T-helper 17 cell (primary cell): ENCODE data around the gene IFITM2. TPM values are rescaled to one million over a fixed set of nuclear protein-coding genes. Genes with fewer than 3 reads are reported as not detected.

ENCODE experiments used
- ATAC-seq: fragments of 150-1000 bp; cut with Tn5 transposase; 2 replicates; pipeline ENCODE4 v1.10.0; 2021; ENCODE audit warnings: mild to moderate bottlenecking, moderate library complexity
- DNase-seq, 3 donors: peaks; one replicate each; pipeline versions ENCODE4 v3.0.0 to v3.0.0-alpha.2; 2020 to 2021
- H3K9me3 ChIP-seq: one replicate; pipeline ENCODE4 v1.7.0; 2013; ENCODE audit warnings: low read length, mild to moderate bottlenecking; ENCODE audit not compliant: control insufficient read depth, poor library complexity, severe bottlenecking
- H3K27ac Mint-ChIP-seq: one replicate; pipeline ENCODE4 v1.8.0; 2022; ENCODE audit warnings: mild to moderate bottlenecking, moderate library complexity, mixed read lengths
- H3K27me3 Mint-ChIP-seq: one replicate; pipeline ENCODE4 v1.8.0; 2022; ENCODE audit warnings: mixed read lengths
- H3K36me3 Mint-ChIP-seq: one replicate; pipeline ENCODE4 v1.8.0; 2022; ENCODE audit warnings: low read depth, mixed read lengths
- H3K4me1 Mint-ChIP-seq: one replicate; pipeline ENCODE4 v1.8.0; 2022; ENCODE audit warnings: mild to moderate bottlenecking, mixed read lengths
- H3K4me3 Mint-ChIP-seq: one replicate; pipeline ENCODE4 v1.8.0; 2022; ENCODE audit warnings: mild to moderate bottlenecking, moderate library complexity, mixed read lengths
- total RNA-seq, 4 donors: library from RNA in 2 of 4; stranded (reverse) in 2 of 4; gene quantifications; one replicate each; pipeline ENCODE4 v1.2.3 and lab custom pipeline; 2022 to 2026

IFITM2 gene
- total RNA-seq, 2 donors from 2014 or later = 550 to 570 TPM

DNA sequence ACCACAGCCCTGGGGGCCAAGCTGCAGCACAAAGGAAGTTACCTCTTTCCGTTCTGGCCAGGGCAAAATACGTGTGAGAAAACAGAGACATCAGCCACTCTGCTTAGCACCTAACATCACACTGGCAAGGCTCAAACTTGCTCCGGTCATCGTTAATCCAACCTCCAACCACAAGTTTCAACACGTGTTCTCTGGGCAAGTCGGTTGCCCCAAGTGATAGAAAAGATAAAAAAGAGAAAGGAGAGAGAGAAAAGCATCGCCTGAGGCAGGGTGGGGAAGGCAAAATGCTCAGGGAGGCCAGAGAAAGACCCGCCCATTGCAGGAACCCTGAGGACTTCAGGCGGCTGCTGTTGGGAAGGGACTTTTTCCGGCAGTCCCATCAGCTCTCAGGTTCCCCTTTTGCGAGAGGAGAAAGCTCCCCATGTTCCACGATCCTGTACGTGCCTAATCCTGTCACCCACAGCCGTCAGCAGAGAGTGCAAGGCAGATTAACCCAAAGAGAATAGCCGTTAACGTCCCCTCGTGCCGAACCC lies 43.2 kb downstream of the IFITM2 start:
- Mint-ChIP-seq H3K27me3 (no peaks in the 10 kb centered on the region), H3K36me3 (no peaks in the 10 kb centered on the region), H3K27ac (no peak overlapping the region), H3K4me3 (no peak overlapping the region), H3K4me1 (peaks cover 13% of the 10 kb centered on the region)
- DNase-seq (no peak), ATAC-seq (no peak)
- no peaks in the 10 kb centered on the region for H3K9me3 ChIP-seq

DNA sequence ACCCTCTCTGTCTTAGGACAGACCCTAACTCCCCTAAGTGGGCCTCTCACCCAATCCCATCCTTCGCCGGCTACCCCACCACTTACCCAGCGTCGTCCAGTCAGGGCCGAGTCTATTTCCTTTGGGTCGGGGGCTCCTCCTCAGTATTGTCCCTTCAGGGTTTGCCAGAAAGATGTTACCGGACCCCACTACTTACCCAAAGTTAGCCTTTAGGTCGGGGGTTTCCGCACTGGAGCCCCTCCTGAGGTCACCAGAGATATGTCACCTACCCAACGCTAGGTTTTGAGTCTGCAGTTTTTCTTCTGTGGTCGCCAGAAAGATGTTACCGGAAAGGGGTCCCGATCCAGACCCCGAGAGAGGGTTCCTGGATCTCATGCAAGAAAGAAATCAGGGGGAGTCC lies 43.8 kb downstream of the IFITM2 start:
- no peak overlapping the region for H3K4me3 Mint-ChIP-seq
- H3K36me3 Mint-ChIP-seq = no peaks in the 10 kb centered on the region

DNA sequence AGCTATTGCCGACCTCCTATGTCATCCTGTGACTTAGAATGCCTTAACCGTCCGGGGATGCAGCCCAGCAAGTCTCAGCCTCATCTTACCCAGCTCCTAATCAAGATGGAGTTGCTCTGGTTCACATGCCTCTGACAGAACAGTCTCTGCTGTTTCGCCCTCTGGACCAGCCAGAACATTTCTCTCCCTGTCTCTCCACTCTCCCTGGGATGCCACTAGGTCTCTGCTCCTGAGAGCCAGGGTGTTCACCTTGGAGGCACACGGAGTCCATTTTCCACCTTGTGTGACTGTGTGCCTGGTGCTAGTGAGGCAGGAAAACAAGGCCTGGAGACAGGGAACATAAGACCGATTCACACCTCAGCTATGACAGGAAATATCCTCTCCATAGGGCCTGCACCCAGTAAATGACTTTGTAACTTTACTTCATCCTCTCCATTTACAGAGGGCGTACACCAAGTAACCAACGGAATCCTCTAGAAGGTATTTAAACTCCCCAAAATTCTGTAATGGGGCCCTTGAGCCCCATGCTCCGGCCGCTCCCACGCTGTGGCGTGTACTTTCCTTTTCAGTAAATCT lies 44.9 kb downstream of the IFITM2 start:
- Mint-ChIP-seq H3K27me3 (no peaks in the 10 kb centered on the region), H3K4me3 (no peak overlapping the region), H3K4me1 (peaks cover 13% of the 10 kb centered on the region), H3K27ac (peak overlapping the region; percentile 8), H3K36me3 (no peaks in the 10 kb centered on the region)
- H3K9me3 ChIP-seq = no peaks in the 10 kb centered on the region
- ATAC-seq (no peak), DNase-seq (no peak)

More for the DNA sequence above, 43.8 kb downstream of the IFITM2 start:
- H3K4me1 Mint-ChIP-seq = peaks cover 13% of the 10 kb centered on the region
- no peaks in the 10 kb centered on the region for H3K27me3 Mint-ChIP-seq
- H3K27ac Mint-ChIP-seq = no peak overlapping the region
- DNase-seq (no peak), ATAC-seq (no peak)
- H3K9me3 ChIP-seq = no peaks in the 10 kb centered on the region

- Mint-ChIP-seq H3K27me3 (no peaks in the 10 kb centered on the region), H3K4me1 (peaks cover 13% of the 10 kb centered on the region), H3K4me3 (no peak overlapping the region), H3K27ac (peak overlapping the region; percentile 8), H3K36me3 (no peaks in the 10 kb centered on the region)
- no peaks in the 10 kb centered on the region for H3K9me3 ChIP-seq
- ATAC-seq (no peak), DNase-seq (no peak)
Observed at GRCh38 chr11:353179-353873, 45.7 kb downstream of the IFITM2 start.

- H3K27me3 Mint-ChIP-seq = no peaks in the 10 kb centered on the region
- H3K27ac Mint-ChIP-seq = peak overlapping the region; percentile 77
- DNase-seq = peak; percentile 69 to 79 (median 78)
- H3K4me3 Mint-ChIP-seq = peak overlapping the region; percentile 81
- H3K9me3 ChIP-seq = no peaks in the 10 kb centered on the region
- H3K4me1 Mint-ChIP-seq = peaks cover 13% of the 10 kb centered on the region
- H3K36me3 Mint-ChIP-seq = no peaks in the 10 kb centered on the region
- peak; percentile 78 for ATAC-seq
Observed at GRCh38 chr11:355581-356458, 48.2 kb downstream of the IFITM2 start.

- peaks cover 11% of the 10 kb centered on the region for H3K4me1 Mint-ChIP-seq
Observed at GRCh38 chr11:356610-357009, 49.0 kb downstream of the IFITM2 start.

GRCh38 chr11:357582-357981 lies 50.0 kb downstream of the IFITM2 start:
- Mint-ChIP-seq H3K27ac (no peak overlapping the region), H3K4me1 (peaks cover 11% of the 10 kb centered on the region), H3K4me3 (no peak overlapping the region), H3K27me3 (no peaks in the 10 kb centered on the region), H3K36me3 (no peaks in the 10 kb centered on the region)
- DNase-seq = no peak
- H3K9me3 ChIP-seq = no peaks in the 10 kb centered on the region
- ATAC-seq = no peak

More at GRCh38 chr11:356610-357009, 49.0 kb downstream of the IFITM2 start:
- Mint-ChIP-seq H3K4me3 (no peak overlapping the region), H3K27ac (no peak overlapping the region), H3K36me3 (no peaks in the 10 kb centered on the region), H3K27me3 (no peaks in the 10 kb centered on the region)
- H3K9me3 ChIP-seq = no peaks in the 10 kb centered on the region
- DNase-seq (no peak), ATAC-seq (no peak)

DNA sequence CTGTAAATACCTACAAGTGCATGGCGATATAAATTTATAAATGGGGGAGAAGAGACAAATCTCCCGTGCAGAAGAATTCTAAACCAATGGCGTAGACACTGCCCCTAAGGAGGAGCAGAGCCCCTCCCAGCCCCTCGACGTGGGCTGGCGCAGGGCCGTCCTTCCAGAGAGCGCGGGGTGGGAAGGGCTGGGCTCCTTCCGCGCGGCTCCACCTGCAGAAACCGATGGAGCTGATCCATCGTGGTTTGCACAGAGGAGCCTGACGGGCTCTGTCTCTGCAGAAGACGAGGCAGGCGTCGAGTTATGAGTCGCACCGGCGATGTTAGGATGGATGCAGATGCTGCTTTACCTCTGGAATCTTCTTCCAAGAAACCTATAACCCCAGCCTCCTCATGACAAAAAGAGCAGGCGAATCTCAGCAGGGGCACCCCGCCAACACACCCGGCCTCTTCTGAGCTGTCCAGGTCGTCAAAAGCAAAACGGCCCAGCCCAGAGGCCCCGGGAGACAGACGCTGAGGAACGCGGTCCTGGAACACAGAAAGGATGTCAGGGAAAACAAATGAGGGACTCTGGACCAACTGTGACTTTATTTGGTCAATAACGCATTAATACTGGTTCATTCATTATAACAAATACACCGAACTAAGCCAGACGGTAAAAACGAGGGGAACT lies 50.6 kb downstream of the IFITM2 start:
- H3K27ac Mint-ChIP-seq = no peak overlapping the region
- ATAC-seq (no peak), DNase-seq (no peak)
- H3K4me3 Mint-ChIP-seq = no peak overlapping the region
- H3K9me3 ChIP-seq = no peaks in the 10 kb centered on the region
- H3K4me1 Mint-ChIP-seq = peaks cover 7% of the 10 kb centered on the region
- H3K27me3 Mint-ChIP-seq = no peaks in the 10 kb centered on the region
- no peaks in the 10 kb centered on the region for H3K36me3 Mint-ChIP-seq

Other genes with a start within 250 kb of the IFITM2 start
- not detected for gene SCGB1C1, start 114.7 kb upstream of the IFITM2 start, total RNA-seq
- gene BET1L, start 100.4 kb upstream of the IFITM2 start, total RNA-seq = 10 to 100 TPM; 42.2 to 48.9 TPM
- 10 to 100 TPM; 69.2 to 76.0 TPM for gene RIC8A, start 100.1 kb upstream of the IFITM2 start, total RNA-seq
- 10 to 100 TPM; 17.1 to 17.5 TPM for gene SIRT3, start 71.5 kb upstream of the IFITM2 start, total RNA-seq
- 10 to 100 TPM; 60.6 to 63.6 TPM for gene PSMD13, start 70.8 kb upstream of the IFITM2 start, total RNA-seq
- gene NLRP6, start 29.4 kb upstream of the IFITM2 start, total RNA-seq = 1 to 10 TPM; 3.5 to 4.3 TPM
- 100 to 1,000 TPM; 317 to 350 TPM for gene PGGHG, start 18.7 kb upstream of the IFITM2 start, total RNA-seq
- not detected for gene IFITM5, start 8.3 kb upstream of the IFITM2 start, total RNA-seq
- gene IFITM1, start 6.2 kb downstream of the IFITM2 start, total RNA-seq = 100 to 1,000 TPM; 344 to 363 TPM
- gene IFITM3, start 13.0 kb downstream of the IFITM2 start, total RNA-seq = 10 to 100 TPM in 1 of 2 donors, 1 to 10 TPM in 1; 2.5 to 25.2 TPM
- gene B4GALNT4, start 61.7 kb downstream of the IFITM2 start, total RNA-seq = 1 to 10 TPM; 6.0 to 8.6 TPM
- not detected for gene PKP3, start 86.4 kb downstream of the IFITM2 start, total RNA-seq
- 100 to 1,000 TPM; 353 to 409 TPM for gene SIGIRR, start 107.2 kb downstream of the IFITM2 start, total RNA-seq
- 100 to 1,000 TPM; 131 to 165 TPM for gene ANO9, start 134.2 kb downstream of the IFITM2 start, total RNA-seq
- 10 to 100 TPM; 21.8 to 24.5 TPM for gene PTDSS2, start 142.5 kb downstream of the IFITM2 start, total RNA-seq
- gene RNH1, start 199.4 kb downstream of the IFITM2 start, total RNA-seq = 100 to 1,000 TPM; 108 to 127 TPM
- gene HRAS, start 227.8 kb downstream of the IFITM2 start, total RNA-seq = 10 to 100 TPM; 31.4 TPM
- 1 to 10 TPM; 5.7 to 5.8 TPM for gene LRRC56, start 229.7 kb downstream of the IFITM2 start, total RNA-seq